Measurements from ENCODE around the gene DIS3.

DNA sequence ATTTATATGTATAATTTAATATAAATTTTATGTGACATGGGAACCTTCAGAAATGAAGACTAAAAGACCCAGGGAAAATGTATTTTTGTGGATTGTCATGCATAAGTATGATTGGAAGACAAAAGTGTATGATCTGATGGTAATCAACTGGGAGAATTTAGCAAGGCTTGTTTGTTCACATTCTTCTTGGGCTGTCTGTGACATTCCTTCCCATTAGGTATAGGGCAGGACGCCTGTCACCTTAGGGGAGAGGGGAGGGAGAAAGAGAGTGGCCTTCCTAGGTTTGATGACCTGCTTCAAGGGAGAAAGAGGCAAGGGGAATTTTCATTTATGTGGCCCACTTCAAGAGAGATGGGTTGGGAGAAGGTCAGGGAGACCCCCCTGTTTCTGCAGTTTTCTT is 22.6 kb upstream of the DIS3 start:
- TF ChIP-seq EZH2 (IDR thresholded peaks at IDR 0.05; ENCODE audit: borderline replicate concordance, low read depth, low read length, poor library complexity, severe bottlenecking), result no peak
- TF ChIP-seq, protein P1, sequence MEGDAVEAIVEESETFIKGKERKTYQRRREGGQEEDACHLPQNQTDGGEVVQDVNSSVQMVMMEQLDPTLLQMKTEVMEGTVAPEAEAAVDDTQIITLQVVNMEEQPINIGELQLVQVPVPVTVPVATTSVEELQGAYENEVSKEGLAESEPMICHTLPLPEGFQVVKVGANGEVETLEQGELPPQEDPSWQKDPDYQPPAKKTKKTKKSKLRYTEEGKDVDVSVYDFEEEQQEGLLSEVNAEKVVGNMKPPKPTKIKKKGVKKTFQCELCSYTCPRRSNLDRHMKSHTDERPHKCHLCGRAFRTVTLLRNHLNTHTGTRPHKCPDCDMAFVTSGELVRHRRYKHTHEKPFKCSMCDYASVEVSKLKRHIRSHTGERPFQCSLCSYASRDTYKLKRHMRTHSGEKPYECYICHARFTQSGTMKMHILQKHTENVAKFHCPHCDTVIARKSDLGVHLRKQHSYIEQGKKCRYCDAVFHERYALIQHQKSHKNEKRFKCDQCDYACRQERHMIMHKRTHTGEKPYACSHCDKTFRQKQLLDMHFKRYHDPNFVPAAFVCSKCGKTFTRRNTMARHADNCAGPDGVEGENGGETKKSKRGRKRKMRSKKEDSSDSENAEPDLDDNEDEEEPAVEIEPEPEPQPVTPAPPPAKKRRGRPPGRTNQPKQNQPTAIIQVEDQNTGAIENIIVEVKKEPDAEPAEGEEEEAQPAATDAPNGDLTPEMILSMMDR (conservative IDR thresholded peaks at IDR 0.05; ENCODE audit: low read depth, low read length), result no peak

Measured in A673 (cell line).